H9 (cell line): ENCODE data around the gene SLC35A5. TPM values are rescaled to one million over a fixed set of nuclear protein-coding genes. Genes with fewer than 3 reads are reported as not detected.
A peak's percentile ranks its signal among the peaks of the same experiment; 100 is the strongest.

Experiments used
- DNase-seq: peaks from one replicate; pipeline ENCODE4 v3.0.0-alpha.2; 2017
- H2AFZ ChIP-seq: one replicate; pipeline ENCODE4 v1.6.1; 2013; ENCODE audit warnings: mild to moderate bottlenecking, low read length, control low read depth, moderate library complexity
- H2AK5ac ChIP-seq: 2 replicates; pipeline ENCODE4 v1.6.1; 2013; ENCODE audit warnings: low read length, control low read depth, mixed read lengths; ENCODE audit not compliant: insufficient read length
- H2BK120ac ChIP-seq: one replicate; pipeline ENCODE4 v1.6.1; 2013; ENCODE audit warnings: low read depth, mild to moderate bottlenecking, low read length, control low read depth, inconsistent platforms; ENCODE audit not compliant: poor library complexity, severe bottlenecking
- H2BK12ac ChIP-seq: 2 replicates; pipeline ENCODE4 v1.6.1; 2013; ENCODE audit warnings: low read length, control low read depth, mixed read lengths, low read depth; ENCODE audit not compliant: insufficient read length
- H2BK15ac ChIP-seq: 2 replicates; pipeline ENCODE4 v1.6.1; 2013; ENCODE audit warnings: low read depth, low read length, control low read depth
- H2BK20ac ChIP-seq: one replicate; pipeline ENCODE4 v1.6.1; 2013; ENCODE audit warnings: low read depth, mild to moderate bottlenecking, low read length, control low read depth, inconsistent platforms; ENCODE audit not compliant: poor library complexity, severe bottlenecking
- H2BK5ac ChIP-seq: 2 replicates; pipeline ENCODE4 v1.6.1; 2013; ENCODE audit warnings: low read length, control low read depth, mixed read lengths; ENCODE audit not compliant: insufficient read length
- H3K14ac ChIP-seq: 2 replicates; pipeline ENCODE4 v1.6.1; 2013; ENCODE audit warnings: low read length, control low read depth; ENCODE audit not compliant: insufficient read depth
- H3K18ac ChIP-seq: 2 replicates; pipeline ENCODE4 v1.6.1; 2013; ENCODE audit warnings: low read depth, mild to moderate bottlenecking, mixed read lengths, low read length, control low read depth; ENCODE audit not compliant: insufficient read length
- H3K23ac ChIP-seq: 2 replicates; pipeline ENCODE4 v1.6.1; 2013; ENCODE audit warnings: low read length, control low read depth, mixed read lengths, low read depth; ENCODE audit not compliant: insufficient read length
- H3K23me2 ChIP-seq: 2 replicates; pipeline ENCODE4 v1.6.1; 2013; ENCODE audit warnings: low read depth, mild to moderate bottlenecking, mixed read lengths, low read length, control low read depth; ENCODE audit not compliant: insufficient read length, poor library complexity, severe bottlenecking
- H3K27ac ChIP-seq: 2 replicates; pipeline ENCODE4 v1.5.1; 2013; ENCODE audit warnings: low read length, control low read depth, mixed read lengths, low read depth; ENCODE audit not compliant: insufficient read length
- H3K27me3 ChIP-seq: 2 replicates; pipeline ENCODE4 v1.6.1; 2013; ENCODE audit warnings: low read length, control low read depth, inconsistent platforms; ENCODE audit not compliant: insufficient read depth
- H3K4ac ChIP-seq: 2 replicates; pipeline ENCODE4 v1.6.1; 2013; ENCODE audit warnings: low read depth, mild to moderate bottlenecking, control low read depth, inconsistent platforms, low read length, moderate library complexity
- H3K4me1 ChIP-seq: 2 replicates; pipeline ENCODE4 v1.6.1; 2013; ENCODE audit warnings: low read length, control low read depth, inconsistent platforms; ENCODE audit not compliant: insufficient read depth
- H3K4me2 ChIP-seq: 2 replicates; pipeline ENCODE4 v1.6.1; 2013; ENCODE audit warnings: low read length, control low read depth, mixed read lengths; ENCODE audit not compliant: insufficient read length, insufficient read depth
- H3K56ac ChIP-seq: 2 replicates; pipeline ENCODE4 v1.6.1; 2013; ENCODE audit warnings: low read depth, mild to moderate bottlenecking, mixed read lengths, low read length, control low read depth; ENCODE audit not compliant: insufficient read length
- H3K79me1 ChIP-seq: 2 replicates; pipeline ENCODE4 v1.6.1; 2013; ENCODE audit warnings: low read depth, mild to moderate bottlenecking, moderate library complexity, low read length, control low read depth, inconsistent platforms; ENCODE audit not compliant: insufficient read depth, poor library complexity, severe bottlenecking
- H3K79me2 ChIP-seq: 2 replicates; pipeline ENCODE4 v1.6.1; 2013; ENCODE audit warnings: low read length, control low read depth, inconsistent platforms; ENCODE audit not compliant: insufficient read depth
- H3K9ac ChIP-seq: 2 replicates; pipeline ENCODE4 v1.6.1; 2013; ENCODE audit warnings: low read length, control low read depth, mixed read lengths; ENCODE audit not compliant: insufficient read length; ENCODE audit errors: extremely low read depth
- H3K9me3 ChIP-seq: one replicate; pipeline ENCODE4 v1.6.1; 2013; ENCODE audit warnings: low read depth, low read length, inconsistent platforms; ENCODE audit not compliant: control insufficient read depth
- H3T11ph ChIP-seq: one replicate; pipeline ENCODE4 v1.6.1; 2013; ENCODE audit warnings: mild to moderate bottlenecking, low read length, control low read depth, inconsistent platforms
- H4K20me1 ChIP-seq: one replicate; pipeline ENCODE4 v1.6.1; 2013; ENCODE audit not compliant: control insufficient read depth, insufficient read length, insufficient read depth
- H4K5ac ChIP-seq: 2 replicates; pipeline ENCODE4 v1.6.1; 2013; ENCODE audit warnings: low read depth, mild to moderate bottlenecking, mixed read lengths, low read length, control low read depth; ENCODE audit not compliant: insufficient read length
- H4K8ac ChIP-seq: replicated peaks from 2 replicates; pipeline ENCODE4 v1.6.1; 2013; ENCODE audit warnings: low read length, control low read depth, mixed read lengths, low read depth; ENCODE audit not compliant: insufficient read length
- H4K91ac ChIP-seq: 2 replicates; pipeline ENCODE4 v1.6.1; 2013; ENCODE audit warnings: low read depth, mild to moderate bottlenecking, moderate library complexity, mixed read lengths, low read length, control low read depth; ENCODE audit not compliant: insufficient read length
- H3K27ac Mint-ChIP-seq, 3 experiments: 2 replicates in 2 of 3; 3 replicates in 1 of 3; pipeline ENCODE4 v1.8.0; 2020 to 2021; ENCODE audit warnings: mixed read lengths in 3 of 3, mild to moderate bottlenecking in 1 of 3, moderate library complexity in 1 of 3
- H3K27me3 Mint-ChIP-seq: 2 replicates; pipeline ENCODE4 v1.8.0; 2021; ENCODE audit warnings: low read depth, mild to moderate bottlenecking, moderate library complexity, mixed read lengths
- H3K36me3 Mint-ChIP-seq, 3 experiments: 2 replicates in 2 of 3; 3 replicates in 1 of 3; pipeline ENCODE4 v1.8.0; 2020 to 2021; ENCODE audit warnings: low read depth in 3 of 3, mixed read lengths in 3 of 3; ENCODE audit not compliant: insufficient read depth in 1 of 3
- H3K4me1 Mint-ChIP-seq, 2 experiments: 2 replicates each; pipeline ENCODE4 v1.8.0; 2020; ENCODE audit warnings: mixed read lengths in 2 of 2
- H3K4me3 Mint-ChIP-seq, 2 experiments: 2 replicates in 1 of 2; 3 replicates in 1 of 2; pipeline ENCODE4 v1.8.0; 2020 to 2021; ENCODE audit warnings: mild to moderate bottlenecking in 2 of 2, mixed read lengths in 2 of 2, moderate library complexity in 1 of 2
- H3K9me3 Mint-ChIP-seq, 2 experiments: 2 replicates in 1 of 2; 3 replicates in 1 of 2; pipeline ENCODE4 v1.8.0; 2020; ENCODE audit warnings: mild to moderate bottlenecking in 2 of 2, mixed read lengths in 2 of 2, moderate library complexity in 1 of 2
- WGBS: extraction: QIAGEN DNeasy Blood & Tissue Kit; methylation state at CpG from one replicate; pipeline ENCODE4 v1.1.7; 2013; ENCODE audit warnings: missing lambda C conversion rate, low lambda C conversion rate, mixed read lengths; ENCODE audit not compliant: insufficient read length; ENCODE audit errors: extremely low coverage; 5-methylcytosine and 5-hydroxymethylcytosine counted together
- total RNA-seq: library from RNA; stranded (reverse); gene quantifications from 2 replicates; pipeline ENCODE4 v1.2.1, GENCODE V29; 2021
- TF ChIP-seq, protein P1 (sequence below): fragments of 200-600 bp; sonication (generic); conservative IDR thresholded peaks from 3 replicates; pipeline ENCODE4 v1.8.0; 2021; ENCODE audit warnings: antibody characterized with exemption, mild to moderate bottlenecking

The SLC35A5 gene
- total RNA-seq, 1 experiment from 2014 or later, result 40.0 TPM

DNA sequence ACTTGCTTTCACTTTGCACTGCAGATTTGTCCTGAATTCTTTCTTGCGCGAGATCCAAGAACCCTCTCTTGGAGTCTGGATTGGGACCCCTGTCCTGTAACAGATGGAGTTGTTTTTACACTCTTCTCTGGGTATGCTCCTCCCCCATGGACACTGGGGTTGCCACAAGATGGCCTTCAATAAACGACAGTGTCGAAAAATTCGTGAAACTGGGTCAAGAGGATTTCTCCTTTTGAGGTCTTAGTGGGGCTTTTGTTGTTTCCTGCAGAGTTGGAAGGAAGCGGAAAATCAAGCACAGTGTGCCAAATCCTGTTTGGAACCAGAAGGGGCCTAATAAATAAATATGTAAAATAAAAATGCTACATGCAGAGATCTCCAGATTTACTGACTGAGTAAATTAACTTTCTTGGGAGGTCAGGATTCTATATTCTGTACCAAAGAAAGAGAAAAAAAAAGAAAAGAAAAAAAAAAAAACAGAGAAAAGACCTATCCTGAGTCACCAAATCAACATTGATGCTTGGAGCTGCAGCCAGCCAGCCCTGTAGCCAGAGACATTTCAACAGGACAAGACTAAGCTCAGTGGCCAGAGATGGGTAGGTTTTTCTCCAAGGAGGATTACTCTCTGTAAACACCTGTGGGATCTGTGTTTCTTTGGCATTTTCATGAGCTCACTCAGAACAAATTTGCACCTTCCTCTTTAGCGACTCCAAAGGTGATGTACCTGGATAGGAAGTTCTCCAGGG, 54.3 kb downstream of the SLC35A5 start:
- no peak overlapping the region for H2BK15ac ChIP-seq
- H2AFZ ChIP-seq, result peak overlapping the region; percentile 48
- no peak overlapping the region for H2BK12ac ChIP-seq
- no peak overlapping the region for H3K4ac ChIP-seq
- no peak for DNase-seq
- no peak overlapping the region for H4K91ac ChIP-seq
- no peaks in the 10 kb centered on the region for H4K20me1 ChIP-seq
- H3K79me1 ChIP-seq, result no peaks in the 10 kb centered on the region
- no peaks in the 10 kb centered on the region for H3K27me3 ChIP-seq
- H3K79me2 ChIP-seq, result no peaks in the 10 kb centered on the region
- no peak overlapping the region; the same call in 1 of the 2 replicates for H3K14ac ChIP-seq
- H3K4me1 ChIP-seq, result peaks cover 5% of the 10 kb centered on the region; the same call in 1 of the 2 replicates
- TF ChIP-seq, protein P1, sequence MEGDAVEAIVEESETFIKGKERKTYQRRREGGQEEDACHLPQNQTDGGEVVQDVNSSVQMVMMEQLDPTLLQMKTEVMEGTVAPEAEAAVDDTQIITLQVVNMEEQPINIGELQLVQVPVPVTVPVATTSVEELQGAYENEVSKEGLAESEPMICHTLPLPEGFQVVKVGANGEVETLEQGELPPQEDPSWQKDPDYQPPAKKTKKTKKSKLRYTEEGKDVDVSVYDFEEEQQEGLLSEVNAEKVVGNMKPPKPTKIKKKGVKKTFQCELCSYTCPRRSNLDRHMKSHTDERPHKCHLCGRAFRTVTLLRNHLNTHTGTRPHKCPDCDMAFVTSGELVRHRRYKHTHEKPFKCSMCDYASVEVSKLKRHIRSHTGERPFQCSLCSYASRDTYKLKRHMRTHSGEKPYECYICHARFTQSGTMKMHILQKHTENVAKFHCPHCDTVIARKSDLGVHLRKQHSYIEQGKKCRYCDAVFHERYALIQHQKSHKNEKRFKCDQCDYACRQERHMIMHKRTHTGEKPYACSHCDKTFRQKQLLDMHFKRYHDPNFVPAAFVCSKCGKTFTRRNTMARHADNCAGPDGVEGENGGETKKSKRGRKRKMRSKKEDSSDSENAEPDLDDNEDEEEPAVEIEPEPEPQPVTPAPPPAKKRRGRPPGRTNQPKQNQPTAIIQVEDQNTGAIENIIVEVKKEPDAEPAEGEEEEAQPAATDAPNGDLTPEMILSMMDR, result no peak
- no peak overlapping the region for H3K9ac ChIP-seq
- H4K8ac ChIP-seq, result no peak overlapping the region
- no peak overlapping the region for H2AK5ac ChIP-seq
- H3K23me2 ChIP-seq, result no peaks in the 10 kb centered on the region
- H3K9me3 ChIP-seq, result no peaks in the 10 kb centered on the region
- Mint-ChIP-seq H3K4me1 (peaks cover 20 to 31% of the 10 kb centered on the region in 2 experiments), H3K27me3 (no peaks in the 10 kb centered on the region), H3K36me3 (no peaks in the 10 kb centered on the region; a peak in 1 of 7 replicates), H3K4me3 (peak overlapping the region in 1 of 2 experiments; percentile 35; a peak in 3 of 5 replicates), H3K27ac (peak overlapping the region; percentile 81 to 87 (median 85); a peak in 6 of 7 replicates), H3K9me3 (no peaks in the 10 kb centered on the region; a peak in 1 of 5 replicates)
- no peak overlapping the region for H3K27ac ChIP-seq
- no peak overlapping the region for H3K23ac ChIP-seq
- H3T11ph ChIP-seq, result no peak overlapping the region
- peak overlapping the region; percentile 75 for H3K18ac ChIP-seq
- WGBS, result no CpG with 5 or more reads among the region's 7 CpGs
- H4K5ac ChIP-seq, result no peak overlapping the region
- no peak overlapping the region for H2BK5ac ChIP-seq
- no peak overlapping the region for H3K56ac ChIP-seq
- no peak overlapping the region for H3K4me2 ChIP-seq
- no peak overlapping the region for H2BK20ac ChIP-seq
- H2BK120ac ChIP-seq, result no peak overlapping the region
